Measurements from ENCODE around the gene CIROP. TPM values are rescaled to one million over a fixed set of nuclear protein-coding genes. Genes with fewer than 3 reads are reported as not detected.

The CIROP gene
- total RNA-seq, 1 donor from 2014 or later: not detected

DNA sequence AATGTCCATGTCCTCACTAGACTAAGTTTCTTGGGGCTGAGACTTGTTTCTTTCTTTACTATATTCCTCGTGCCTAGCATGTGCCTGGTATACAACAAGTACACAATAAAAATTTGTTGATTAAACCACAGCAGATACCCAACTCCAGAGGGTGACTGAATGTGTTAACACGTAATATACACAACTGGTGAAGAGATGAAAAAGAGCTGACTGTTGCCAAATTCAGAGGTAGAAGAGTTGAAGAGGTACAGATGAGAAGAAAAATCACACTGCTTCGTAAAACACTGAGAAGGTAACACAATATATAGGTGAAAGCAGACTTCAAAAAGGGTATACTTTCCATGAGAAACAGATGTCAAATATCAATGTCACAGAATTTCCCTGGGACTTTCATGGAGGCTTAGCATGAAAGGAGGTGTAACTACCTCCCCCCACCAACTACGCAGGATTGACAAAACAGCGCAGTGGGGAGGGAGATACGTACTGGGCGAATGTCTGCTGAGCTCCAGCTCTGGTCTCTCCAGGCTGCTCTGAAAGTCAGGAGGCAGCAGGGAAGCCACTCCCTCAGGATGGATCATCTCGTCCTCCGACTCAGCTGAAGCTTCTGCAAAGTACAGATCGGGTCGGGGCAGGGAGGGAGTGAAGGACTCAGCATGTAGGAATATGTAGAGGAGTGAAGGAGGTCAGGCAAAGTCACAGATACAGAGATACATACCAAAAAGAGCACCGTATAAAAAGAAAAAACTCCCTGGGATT, 15.1 kb downstream of the CIROP start:
- no peak overlapping the region for H3K4me3 Mint-ChIP-seq (ENCODE audit: unreplicated experiment)
- no peak for TF ChIP-seq CTCF (IDR thresholded peaks at IDR 0.05; ENCODE audit: partially characterized antibody, unreplicated experiment)
- H3K4me1 Mint-ChIP-seq (ENCODE audit: low read depth, unreplicated experiment): peaks cover 4% of the 10 kb centered on the region
- no peaks in the 10 kb centered on the region for H3K27me3 Mint-ChIP-seq (ENCODE audit: unreplicated experiment)
- no peak for DNase-seq
- no peaks in the 10 kb centered on the region for H3K9me3 Mint-ChIP-seq (ENCODE audit: unreplicated experiment)
- H3K36me3 Mint-ChIP-seq (ENCODE audit: unreplicated experiment): no peaks in the 10 kb centered on the region
- no peak overlapping the region for H3K27ac Mint-ChIP-seq (ENCODE audit: unreplicated experiment)

- no peaks in the 10 kb centered on the region for H3K9me3 Mint-ChIP-seq (ENCODE audit: unreplicated experiment)
- no peak for DNase-seq
- H3K27me3 Mint-ChIP-seq (ENCODE audit: unreplicated experiment): no peaks in the 10 kb centered on the region
- no peaks in the 10 kb centered on the region for H3K36me3 Mint-ChIP-seq (ENCODE audit: unreplicated experiment)
- no peaks in the 10 kb centered on the region for H3K4me1 Mint-ChIP-seq (ENCODE audit: low read depth, unreplicated experiment)
- no peak overlapping the region for H3K4me3 Mint-ChIP-seq (ENCODE audit: unreplicated experiment)
- no peak for TF ChIP-seq CTCF (IDR thresholded peaks at IDR 0.05; ENCODE audit: partially characterized antibody, unreplicated experiment)
- H3K27ac Mint-ChIP-seq (ENCODE audit: unreplicated experiment): no peak overlapping the region
Measured at GRCh38 chr14:23086565-23086964, 18.2 kb downstream of the CIROP start.

DNA sequence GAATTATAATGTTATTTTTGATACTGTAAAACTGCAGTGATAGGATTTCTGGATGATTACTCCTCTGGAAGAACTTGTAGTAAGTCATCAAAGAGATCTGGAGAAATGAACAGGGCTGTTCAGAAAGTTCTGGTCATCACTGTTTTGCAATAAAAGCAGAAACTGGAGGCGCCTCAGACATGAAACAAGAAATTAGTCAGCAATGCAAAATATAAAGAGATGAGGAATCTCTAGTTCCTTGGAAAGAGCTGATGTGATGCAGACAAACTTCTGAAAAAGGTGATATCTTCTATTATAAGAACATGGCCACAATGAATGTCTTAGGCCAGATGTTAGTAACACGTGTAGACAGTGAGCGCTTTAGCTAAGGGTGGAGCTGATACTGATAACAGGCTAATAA, 19.3 kb downstream of the CIROP start:
- DNase-seq: no peak
- Mint-ChIP-seq H3K27ac (ENCODE audit: unreplicated experiment) (no peak overlapping the region), H3K4me3 (ENCODE audit: unreplicated experiment) (no peak overlapping the region), H3K9me3 (ENCODE audit: unreplicated experiment) (no peaks in the 10 kb centered on the region), H3K36me3 (ENCODE audit: unreplicated experiment) (peaks cover under 1% of the 10 kb centered on the region), H3K27me3 (ENCODE audit: unreplicated experiment) (no peaks in the 10 kb centered on the region), H3K4me1 (ENCODE audit: low read depth, unreplicated experiment) (no peaks in the 10 kb centered on the region)
- no peak for TF ChIP-seq CTCF (IDR thresholded peaks at IDR 0.05; ENCODE audit: partially characterized antibody, unreplicated experiment)

GRCh38 chr14:23080474-23080873, 24.3 kb downstream of the CIROP start:
- Mint-ChIP-seq H3K27me3 (ENCODE audit: unreplicated experiment) (peaks cover 2% of the 10 kb centered on the region), H3K27ac (ENCODE audit: unreplicated experiment) (no peak overlapping the region), H3K36me3 (ENCODE audit: unreplicated experiment) (peaks cover 5% of the 10 kb centered on the region), H3K4me1 (ENCODE audit: low read depth, unreplicated experiment) (peaks cover 1% of the 10 kb centered on the region), H3K4me3 (ENCODE audit: unreplicated experiment) (no peak overlapping the region), H3K9me3 (ENCODE audit: unreplicated experiment) (peaks cover 1% of the 10 kb centered on the region)
- no peak for DNase-seq
- TF ChIP-seq CTCF (IDR thresholded peaks at IDR 0.05; ENCODE audit: partially characterized antibody, unreplicated experiment): no peak

- Mint-ChIP-seq H3K27me3 (ENCODE audit: unreplicated experiment) (peaks cover 2% of the 10 kb centered on the region), H3K36me3 (ENCODE audit: unreplicated experiment) (peaks cover 5% of the 10 kb centered on the region), H3K4me3 (ENCODE audit: unreplicated experiment) (no peak overlapping the region), H3K27ac (ENCODE audit: unreplicated experiment) (no peak overlapping the region), H3K9me3 (ENCODE audit: unreplicated experiment) (peaks cover 1% of the 10 kb centered on the region), H3K4me1 (ENCODE audit: low read depth, unreplicated experiment) (peaks cover 4% of the 10 kb centered on the region)
- no peak for TF ChIP-seq CTCF (IDR thresholded peaks at IDR 0.05; ENCODE audit: partially characterized antibody, unreplicated experiment)
- no peak for DNase-seq
Measured at GRCh38 chr14:23079716-23080115, 25.1 kb downstream of the CIROP start.

Measured in glutamatergic neuron (in vitro differentiated cells).